ENCODE measurements around the gene CALCOCO2.
"Not testable (repeated sequence)": the region's sequence is repeated elsewhere in the genome, so short reads cannot be mapped to it uniquely, and the experiment has no call there.

The CALCOCO2 gene

DNA sequence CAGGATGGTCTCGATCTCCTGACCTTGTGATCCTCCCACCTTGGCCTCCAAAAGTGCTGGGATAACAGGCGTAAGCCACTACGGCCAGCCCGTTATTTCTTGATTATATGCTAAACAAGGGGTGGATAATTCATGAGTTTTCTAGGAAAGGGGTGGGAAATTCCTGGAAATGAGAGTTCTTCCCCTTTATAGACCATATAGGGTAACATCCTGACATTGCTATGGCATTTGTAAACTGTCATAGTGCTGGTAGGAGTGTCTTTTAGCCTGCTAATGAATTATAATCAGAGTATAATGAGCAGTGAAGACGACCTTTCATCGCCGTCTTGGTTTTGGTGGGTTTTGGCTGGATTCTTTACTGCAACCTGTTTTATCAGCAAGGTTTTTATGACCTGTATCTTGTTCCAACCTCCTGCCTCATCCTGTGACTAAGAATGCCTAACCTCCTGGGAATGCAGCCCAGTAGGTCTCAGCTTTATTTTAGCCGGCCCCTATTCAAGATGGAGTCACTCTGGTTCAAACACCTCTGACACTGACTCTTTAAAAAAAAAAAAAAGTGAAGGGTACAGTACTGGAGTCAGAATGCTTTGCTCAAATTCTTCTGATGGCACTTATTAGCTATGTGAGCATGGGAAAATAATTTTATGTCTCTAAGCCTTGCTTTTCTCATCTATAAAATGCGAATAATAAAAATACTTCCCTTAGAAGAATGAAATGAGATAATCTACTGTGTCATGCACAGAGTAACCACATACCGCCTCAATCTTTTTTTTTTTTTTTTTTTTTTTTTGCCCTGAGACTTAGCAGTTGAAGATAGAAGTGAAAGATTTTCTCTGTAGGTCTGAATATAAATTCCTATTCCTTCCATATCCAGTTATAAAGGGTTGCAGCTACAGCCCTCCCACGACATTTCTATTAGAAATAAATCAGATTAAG is 5.1 kb upstream of the CALCOCO2 start:
- Histone ChIP-seq H3K27ac (no peak overlapping the region), H3K4me2 (ENCODE audit: low read length) (no peak overlapping the region), H3K27me3 (ENCODE audit: control insufficient read depth, insufficient read depth, low read length) (no peaks in the 10 kb centered on the region), H3K36me3 (ENCODE audit: control insufficient read depth, insufficient read depth, low read length) (no peaks in the 10 kb centered on the region), H3K9ac (no peak overlapping the region), H2AFZ (no peak overlapping the region), H3K79me2 (peaks cover 9% of the 10 kb centered on the region), H3K9me3 (ENCODE audit: control insufficient read depth, low read length) (no peaks in the 10 kb centered on the region), H3K4me3 (ENCODE audit: low read depth, low read length) (no peak overlapping the region), H3K4me1 (no peaks in the 10 kb centered on the region)
- TF ChIP-seq, protein P1, sequence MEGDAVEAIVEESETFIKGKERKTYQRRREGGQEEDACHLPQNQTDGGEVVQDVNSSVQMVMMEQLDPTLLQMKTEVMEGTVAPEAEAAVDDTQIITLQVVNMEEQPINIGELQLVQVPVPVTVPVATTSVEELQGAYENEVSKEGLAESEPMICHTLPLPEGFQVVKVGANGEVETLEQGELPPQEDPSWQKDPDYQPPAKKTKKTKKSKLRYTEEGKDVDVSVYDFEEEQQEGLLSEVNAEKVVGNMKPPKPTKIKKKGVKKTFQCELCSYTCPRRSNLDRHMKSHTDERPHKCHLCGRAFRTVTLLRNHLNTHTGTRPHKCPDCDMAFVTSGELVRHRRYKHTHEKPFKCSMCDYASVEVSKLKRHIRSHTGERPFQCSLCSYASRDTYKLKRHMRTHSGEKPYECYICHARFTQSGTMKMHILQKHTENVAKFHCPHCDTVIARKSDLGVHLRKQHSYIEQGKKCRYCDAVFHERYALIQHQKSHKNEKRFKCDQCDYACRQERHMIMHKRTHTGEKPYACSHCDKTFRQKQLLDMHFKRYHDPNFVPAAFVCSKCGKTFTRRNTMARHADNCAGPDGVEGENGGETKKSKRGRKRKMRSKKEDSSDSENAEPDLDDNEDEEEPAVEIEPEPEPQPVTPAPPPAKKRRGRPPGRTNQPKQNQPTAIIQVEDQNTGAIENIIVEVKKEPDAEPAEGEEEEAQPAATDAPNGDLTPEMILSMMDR (IDR thresholded peaks at IDR 0.05): no peak

DNA sequence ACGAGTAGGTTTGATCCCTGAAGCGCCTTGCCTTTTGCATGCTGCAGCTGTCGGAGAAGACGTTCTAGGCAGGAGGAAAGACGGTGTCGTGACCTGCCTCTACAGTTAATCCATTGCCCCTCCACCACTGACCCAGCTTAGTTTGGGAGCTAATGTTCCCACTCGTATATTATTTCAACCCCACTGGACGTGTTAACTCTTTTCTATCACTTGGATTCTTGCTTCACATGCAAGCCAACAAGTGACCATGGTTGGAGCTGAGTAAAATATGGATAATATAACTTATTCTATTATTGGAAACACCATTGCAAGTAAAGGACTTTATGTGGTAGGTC is 681 bp downstream of the CALCOCO2 start:
- H3K27me3 ChIP-seq (ENCODE audit: control insufficient read depth, insufficient read depth, low read length): no peaks in the 10 kb centered on the region
- H3K36me3 ChIP-seq (ENCODE audit: control insufficient read depth, insufficient read depth, low read length): no peaks in the 10 kb centered on the region
- peaks cover 36% of the 10 kb centered on the region for H3K79me2 ChIP-seq
- H3K9me3 ChIP-seq (ENCODE audit: control insufficient read depth, low read length): no peaks in the 10 kb centered on the region
- peak overlapping the region; percentile 74 for H2AFZ ChIP-seq
- H3K4me2 ChIP-seq (ENCODE audit: low read length): peak overlapping the region; percentile 61
- peak overlapping the region; percentile 75 for H3K4me3 ChIP-seq (ENCODE audit: low read depth, low read length)
- TF ChIP-seq, protein P1 (IDR thresholded peaks at IDR 0.05): no peak
- no peak overlapping the region for H3K9ac ChIP-seq
- H3K27ac ChIP-seq: peak overlapping the region; percentile 76
- H3K4me1 ChIP-seq: peaks cover 18% of the 10 kb centered on the region

DNA sequence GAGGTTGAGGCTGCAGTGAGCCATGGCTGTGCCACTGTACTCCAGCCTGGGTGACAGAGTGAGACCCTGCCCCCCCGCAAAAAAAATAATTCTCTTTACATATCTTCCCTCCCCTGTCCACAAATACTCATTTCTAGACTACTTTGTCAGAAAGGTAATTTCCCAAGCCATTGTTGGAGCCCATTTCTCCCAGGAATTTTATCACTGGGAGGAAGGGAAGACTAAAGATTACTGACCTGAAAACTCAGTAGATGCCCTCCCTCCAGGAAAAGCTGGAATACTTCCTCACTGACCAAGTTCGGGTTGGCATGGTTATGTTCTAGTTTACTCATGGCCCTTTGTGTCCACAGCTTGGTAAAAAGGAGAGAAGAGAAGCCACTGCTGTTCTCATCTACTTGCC is 4.1 kb downstream of the CALCOCO2 start:
- Histone ChIP-seq H3K4me1 (peaks cover 18% of the 10 kb centered on the region), H3K4me2 (ENCODE audit: low read length) (no peak overlapping the region), H3K9me3 (ENCODE audit: control insufficient read depth, low read length) (no peaks in the 10 kb centered on the region), H3K79me2 (peaks cover 43% of the 10 kb centered on the region), H3K9ac (no peak overlapping the region), H2AFZ (no peak overlapping the region), H3K36me3 (ENCODE audit: control insufficient read depth, insufficient read depth, low read length) (no peaks in the 10 kb centered on the region), H3K27ac (no peak overlapping the region), H3K27me3 (ENCODE audit: control insufficient read depth, insufficient read depth, low read length) (no peaks in the 10 kb centered on the region), H3K4me3 (ENCODE audit: low read depth, low read length) (no peak overlapping the region)
- TF ChIP-seq, protein P1 (IDR thresholded peaks at IDR 0.05): no peak

DNA sequence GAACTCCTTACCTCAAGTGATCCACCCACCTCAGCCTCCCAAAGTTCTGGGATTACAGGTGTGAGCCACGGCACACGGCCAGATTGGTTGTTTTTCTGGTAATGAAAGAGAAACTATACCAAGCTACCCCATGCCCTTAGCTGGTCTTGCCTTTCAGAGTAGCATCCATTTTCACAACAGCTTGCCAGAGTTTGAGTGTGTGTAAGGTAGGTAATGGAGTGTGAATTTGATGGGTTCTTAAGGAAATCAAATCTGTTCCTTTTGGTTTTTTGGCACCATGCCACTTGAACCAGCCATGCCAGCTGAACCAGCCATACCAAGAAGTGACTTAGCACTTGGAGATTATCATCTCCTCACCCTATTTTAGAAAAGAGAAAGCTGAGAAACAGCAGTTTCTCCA is 5.1 kb downstream of the CALCOCO2 start:
- Histone ChIP-seq H3K79me2 (peaks cover 36% of the 10 kb centered on the region), H3K4me2 (ENCODE audit: low read length) (peak overlapping the region; percentile 7), H3K9ac (no peak overlapping the region), H3K36me3 (ENCODE audit: control insufficient read depth, insufficient read depth, low read length) (no peaks in the 10 kb centered on the region), H3K27me3 (ENCODE audit: control insufficient read depth, insufficient read depth, low read length) (no peaks in the 10 kb centered on the region), H3K27ac (no peak overlapping the region), H3K9me3 (ENCODE audit: control insufficient read depth, low read length) (no peaks in the 10 kb centered on the region), H3K4me1 (peaks cover 18% of the 10 kb centered on the region), H2AFZ (no peak overlapping the region), H3K4me3 (ENCODE audit: low read depth, low read length) (no peak overlapping the region)
- TF ChIP-seq, protein P1 (IDR thresholded peaks at IDR 0.05): no peak

DNA sequence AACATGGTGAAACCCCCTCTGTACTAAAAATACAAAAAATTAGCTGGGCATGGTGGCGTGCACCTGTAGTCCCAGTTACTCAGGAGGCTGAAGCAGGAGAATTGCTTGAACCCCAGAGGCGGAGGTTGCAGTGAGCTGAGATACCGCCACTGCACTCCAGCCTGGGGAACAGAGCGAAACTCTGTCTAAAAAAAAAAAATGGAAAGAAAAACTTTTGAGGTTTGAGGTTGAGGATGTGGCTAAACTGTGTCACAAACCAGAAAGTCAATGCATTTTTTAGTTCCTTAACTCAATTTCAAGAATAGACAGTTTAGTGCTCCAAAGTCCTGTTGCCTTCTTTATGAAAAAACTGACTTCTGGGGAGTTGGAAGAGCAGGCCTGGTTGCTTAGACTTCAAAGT is 6.6 kb downstream of the CALCOCO2 start:
- H3K79me2 ChIP-seq: peaks cover 22% of the 10 kb centered on the region
- H3K4me2 ChIP-seq (ENCODE audit: low read length); H2AFZ ChIP-seq; H3K9ac ChIP-seq; H3K36me3 ChIP-seq (ENCODE audit: control insufficient read depth, insufficient read depth, low read length); H3K27ac ChIP-seq; H3K27me3 ChIP-seq (ENCODE audit: control insufficient read depth, insufficient read depth, low read length); H3K9me3 ChIP-seq (ENCODE audit: control insufficient read depth, low read length); H3K4me3 ChIP-seq (ENCODE audit: low read depth, low read length): not testable (repeated sequence)
- H3K4me1 ChIP-seq: peaks cover 11% of the 10 kb centered on the region
